DMS53 (cell line): ENCODE measurements around the gene MC5R.
"Not testable (repeated sequence)": the region's sequence is repeated elsewhere in the genome, so short reads cannot be mapped to it uniquely, and the experiment has no call there.

Source experiments
- DNase-seq: peaks from one replicate; lab custom pipeline; 2025; lab: John Stamatoyannopoulos, UW

Gene MC5R

GRCh38 chr18:13849791-13850190 is 25.8 kb downstream of the MC5R start:
- DNase-seq: no peak

DNA sequence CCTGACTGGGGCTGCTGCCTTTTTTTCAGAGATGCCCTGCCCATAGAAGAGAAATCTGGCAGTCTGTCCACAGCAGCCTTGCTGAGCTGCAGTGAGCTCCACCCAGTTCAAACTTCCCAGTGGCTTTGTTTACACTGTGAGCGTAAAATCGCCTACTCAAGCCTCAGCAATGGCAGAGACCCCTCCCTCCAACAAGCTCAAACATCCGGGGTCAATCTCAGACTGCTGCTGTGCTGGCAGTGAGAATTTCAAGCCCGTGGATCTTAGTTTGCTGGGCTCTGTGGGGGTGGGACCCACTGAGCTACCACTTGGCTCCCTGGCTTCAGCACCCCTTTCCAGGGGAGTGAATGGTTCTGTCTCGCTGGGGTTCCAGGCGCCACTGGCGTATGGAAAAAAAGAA is 38.9 kb downstream of the MC5R start:
- not testable (repeated sequence) for DNase-seq

- DNase-seq: no peak
Observed at GRCh38 chr18:13868501-13869271, 44.7 kb downstream of the MC5R start.

DNA sequence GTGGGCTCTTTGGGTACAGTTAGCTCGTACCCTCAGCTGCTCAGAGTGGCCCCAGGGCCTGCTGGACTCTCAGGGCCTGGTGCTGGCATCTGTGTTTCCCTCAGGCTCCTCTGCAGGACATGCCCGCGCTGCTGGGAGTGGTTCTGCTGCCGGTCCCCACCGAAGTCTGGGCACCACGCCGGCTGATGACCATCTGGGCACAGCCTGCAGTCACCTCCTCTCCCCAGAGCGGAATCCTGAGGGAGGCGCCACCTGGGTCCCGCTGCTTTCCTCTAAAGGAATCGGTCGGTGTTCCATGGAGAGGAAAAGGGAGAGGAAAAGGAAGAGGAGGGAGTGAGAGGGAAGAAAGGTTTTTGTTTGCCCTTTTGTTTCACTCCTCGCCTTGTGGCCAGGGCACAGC is 47.8 kb downstream of the MC5R start:
- no peak for DNase-seq

DNA sequence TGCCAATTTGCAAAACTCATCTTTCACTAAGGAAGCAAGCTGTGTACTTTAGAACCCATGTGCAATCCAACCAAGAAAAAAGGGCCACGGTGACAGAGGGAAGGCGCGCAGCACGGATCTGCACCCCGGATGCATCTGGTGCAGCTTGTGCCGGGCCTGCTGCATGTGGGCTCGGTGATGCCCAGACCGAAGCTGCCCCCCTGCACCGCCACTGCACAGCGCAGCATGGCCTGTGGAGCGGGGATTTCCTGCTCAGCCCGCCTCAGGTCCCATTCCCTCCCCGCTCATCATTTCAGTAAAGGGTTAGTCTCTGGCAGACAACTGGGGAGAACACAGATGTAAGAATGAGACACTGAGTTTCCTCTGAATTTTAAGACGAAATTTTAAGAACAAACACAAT is 48.4 kb downstream of the MC5R start:
- DNase-seq: no peak

DNA sequence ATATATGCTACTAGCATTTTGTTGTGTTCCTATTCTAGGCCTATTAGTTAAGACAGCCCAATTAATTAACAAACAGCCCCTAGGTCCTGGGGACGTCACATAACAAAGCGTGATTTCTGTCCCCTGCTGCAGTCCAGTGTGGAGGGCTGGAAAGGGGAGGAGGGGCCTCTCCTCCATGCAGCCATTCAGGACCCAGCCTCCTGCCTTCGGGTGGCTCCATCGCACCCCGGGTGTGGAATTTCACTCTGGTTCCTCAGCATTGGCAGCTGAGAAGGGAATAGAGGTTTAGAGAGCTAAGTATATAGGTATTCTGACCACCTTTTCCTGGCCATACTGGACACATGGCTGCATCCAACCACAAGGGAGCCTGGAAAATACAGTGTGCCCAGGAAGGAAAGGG is 49.0 kb downstream of the MC5R start:
- no peak for DNase-seq

DNA sequence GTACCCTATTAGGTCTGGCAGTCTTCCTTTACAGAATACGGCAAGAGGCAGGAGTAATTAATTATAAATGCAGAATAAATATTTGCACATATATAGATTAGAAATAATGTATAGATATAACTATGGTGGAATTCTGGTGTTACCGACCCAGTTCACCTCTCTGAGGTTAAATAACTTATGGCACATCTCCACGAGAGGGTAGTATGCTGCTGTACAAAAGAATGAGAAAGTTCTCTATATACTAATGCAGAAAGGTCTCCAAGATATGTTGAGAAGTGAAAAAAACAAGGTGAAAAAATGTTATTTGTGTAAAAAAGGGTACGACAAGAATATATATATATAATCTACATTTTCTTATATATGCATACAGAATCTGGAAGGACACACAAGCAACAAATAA is 50.6 kb downstream of the MC5R start:
- no peak for DNase-seq
